DMS79 treated with DMSO at 0.1 percent for 48 hours (cell line): ENCODE results near the gene BST2.
"Not testable (repeated sequence)": the region's sequence is repeated elsewhere in the genome, so short reads cannot be mapped to it uniquely, and the experiment has no call there.

Experiments used
- DNase-seq: peaks from one replicate; lab custom pipeline; 2025; lab: John Stamatoyannopoulos, UW

BST2 gene

DNA sequence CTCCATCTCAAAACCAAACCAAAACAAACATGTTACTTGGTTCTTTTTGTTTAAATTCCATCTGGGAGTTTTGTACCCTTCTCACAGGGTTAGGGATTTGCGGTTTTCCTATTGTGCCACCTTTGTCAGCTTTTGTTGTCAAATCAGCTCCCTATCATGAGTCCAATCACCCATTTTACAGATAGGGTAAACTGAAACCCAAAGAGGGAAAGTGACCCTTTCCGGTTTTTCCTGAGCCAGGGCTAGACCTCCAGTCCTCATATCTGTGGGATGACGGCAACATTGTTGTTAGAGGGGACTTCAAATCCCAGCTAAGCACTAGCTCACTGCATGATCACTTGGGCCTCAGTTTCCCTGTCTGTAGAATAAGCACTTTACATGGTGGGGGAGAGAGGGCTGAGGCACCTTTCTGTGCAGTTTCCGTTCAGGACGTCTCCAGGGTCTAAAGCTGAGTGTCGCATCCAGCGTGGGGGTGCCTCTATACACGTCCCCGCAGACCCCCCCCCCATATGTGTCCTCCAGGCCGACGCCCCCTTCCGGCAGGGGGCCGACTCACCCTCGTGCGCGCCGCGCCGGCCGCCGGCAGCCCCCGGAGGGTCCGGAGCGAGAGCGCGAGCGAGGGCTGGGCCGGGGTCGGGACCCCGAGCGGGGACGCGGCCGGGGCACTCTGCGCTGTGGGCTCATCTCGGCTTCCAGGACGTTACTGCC is 15.3 kb downstream of the BST2 start:
- DNase-seq: no peak

DNA sequence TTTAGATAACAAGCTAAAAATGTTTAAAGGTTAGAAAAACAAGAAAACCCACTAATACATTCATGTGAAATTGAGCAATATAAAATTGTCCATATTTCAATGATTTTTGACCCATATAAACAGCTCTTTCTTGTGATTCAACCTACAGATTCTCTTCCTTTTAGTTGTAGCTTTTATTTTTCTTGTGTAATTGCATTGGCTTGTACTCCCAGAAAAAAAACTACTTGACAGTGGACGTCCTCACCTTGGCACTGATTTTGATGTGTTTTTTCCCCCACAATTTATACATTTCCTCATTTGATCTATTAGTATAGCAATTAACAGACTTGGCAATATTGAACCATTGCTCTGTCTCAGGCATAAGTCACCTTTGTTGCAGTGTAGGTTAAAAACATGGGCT is 16.1 kb downstream of the BST2 start:
- no peak for DNase-seq

- peak; percentile 23 for DNase-seq
Measured at GRCh38 chr19:17385878-17386611, 19.4 kb downstream of the BST2 start.

- no peak for DNase-seq
Measured at GRCh38 chr19:17380426-17381138, 24.8 kb downstream of the BST2 start.

DNA sequence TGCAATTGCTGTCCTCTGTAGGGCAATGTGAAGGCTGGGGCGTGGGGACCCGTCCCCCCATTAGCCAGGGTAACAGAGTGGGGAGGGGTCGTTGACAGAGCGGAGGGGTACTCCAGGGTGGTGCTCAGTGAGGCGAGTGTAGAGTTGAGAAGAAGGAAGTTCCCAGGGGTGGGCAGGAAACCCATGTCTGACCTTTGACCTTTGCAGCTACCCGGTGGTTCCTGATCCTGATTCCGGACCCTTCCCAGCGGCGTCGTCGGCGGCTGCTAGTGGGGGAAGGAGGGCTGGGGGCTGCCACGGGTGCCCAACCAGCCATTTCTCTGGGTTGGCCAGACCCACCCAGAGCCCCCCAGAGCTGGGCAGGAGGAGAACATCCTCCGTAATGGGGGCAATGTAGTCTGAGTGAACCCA is 26.2 kb downstream of the BST2 start:
- no peak for DNase-seq

GRCh38 chr19:17378271-17378670 is 27.2 kb downstream of the BST2 start:
- DNase-seq: no peak

GRCh38 chr19:17376935-17377600 is 28.4 kb downstream of the BST2 start, which contains the start of gene PLVAP:
Gene PLVAP, minus strand, starts transcription at chr19:17377342. Its CDS starts 54 bp downstream, at chr19:17377288.
- no peak for DNase-seq

DNA sequence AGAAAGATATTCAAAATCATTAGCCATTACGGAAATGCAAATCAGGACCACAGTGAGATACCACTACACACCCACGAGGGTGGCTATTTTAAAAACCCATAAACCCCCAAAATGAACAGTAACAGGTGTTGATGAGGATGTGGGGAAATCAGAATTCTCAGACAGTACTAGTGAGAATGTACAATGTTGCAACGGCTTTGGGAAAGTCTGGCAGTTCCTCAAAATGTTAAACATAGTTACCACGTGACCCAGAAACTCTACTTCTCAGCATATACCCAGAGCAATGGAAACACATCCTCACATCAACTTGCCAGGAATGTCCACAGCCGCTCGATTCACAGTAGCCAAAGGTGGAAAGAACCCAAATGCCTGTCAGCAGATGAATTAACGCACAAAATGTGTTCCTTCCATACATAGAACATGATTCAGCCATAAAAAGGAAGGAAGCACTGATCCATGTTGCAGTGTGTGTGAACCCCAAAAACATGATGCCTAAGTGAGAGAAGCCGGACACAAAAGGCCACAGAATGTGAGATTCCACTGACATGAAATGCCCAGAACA is 35.3 kb downstream of the BST2 start:
- no peak for DNase-seq

DNA sequence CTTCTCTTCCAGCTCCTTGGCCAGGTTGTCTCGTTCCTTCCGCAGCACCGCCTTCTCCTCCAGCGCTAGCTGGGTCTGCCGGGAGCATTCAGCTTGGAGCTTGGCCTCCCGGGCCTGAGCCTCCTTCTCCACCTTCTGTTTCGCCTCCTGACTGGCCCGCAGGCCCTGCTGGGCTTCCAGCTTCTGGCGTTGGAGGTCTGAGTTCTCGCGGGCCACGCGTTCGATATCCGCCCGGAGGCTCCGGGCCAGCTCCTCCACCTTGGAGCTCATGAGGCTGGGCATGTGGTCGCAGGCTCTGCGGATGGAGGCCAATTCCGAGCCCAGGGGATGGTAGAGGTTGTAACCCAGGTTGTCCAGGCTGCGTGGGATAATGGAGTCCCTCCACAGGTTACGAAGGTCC is 40.1 kb downstream of the BST2 start:
- no peak for DNase-seq

GRCh38 chr19:17363852-17364605 is 41.4 kb downstream of the BST2 start:
- not testable (repeated sequence) for DNase-seq

DNA sequence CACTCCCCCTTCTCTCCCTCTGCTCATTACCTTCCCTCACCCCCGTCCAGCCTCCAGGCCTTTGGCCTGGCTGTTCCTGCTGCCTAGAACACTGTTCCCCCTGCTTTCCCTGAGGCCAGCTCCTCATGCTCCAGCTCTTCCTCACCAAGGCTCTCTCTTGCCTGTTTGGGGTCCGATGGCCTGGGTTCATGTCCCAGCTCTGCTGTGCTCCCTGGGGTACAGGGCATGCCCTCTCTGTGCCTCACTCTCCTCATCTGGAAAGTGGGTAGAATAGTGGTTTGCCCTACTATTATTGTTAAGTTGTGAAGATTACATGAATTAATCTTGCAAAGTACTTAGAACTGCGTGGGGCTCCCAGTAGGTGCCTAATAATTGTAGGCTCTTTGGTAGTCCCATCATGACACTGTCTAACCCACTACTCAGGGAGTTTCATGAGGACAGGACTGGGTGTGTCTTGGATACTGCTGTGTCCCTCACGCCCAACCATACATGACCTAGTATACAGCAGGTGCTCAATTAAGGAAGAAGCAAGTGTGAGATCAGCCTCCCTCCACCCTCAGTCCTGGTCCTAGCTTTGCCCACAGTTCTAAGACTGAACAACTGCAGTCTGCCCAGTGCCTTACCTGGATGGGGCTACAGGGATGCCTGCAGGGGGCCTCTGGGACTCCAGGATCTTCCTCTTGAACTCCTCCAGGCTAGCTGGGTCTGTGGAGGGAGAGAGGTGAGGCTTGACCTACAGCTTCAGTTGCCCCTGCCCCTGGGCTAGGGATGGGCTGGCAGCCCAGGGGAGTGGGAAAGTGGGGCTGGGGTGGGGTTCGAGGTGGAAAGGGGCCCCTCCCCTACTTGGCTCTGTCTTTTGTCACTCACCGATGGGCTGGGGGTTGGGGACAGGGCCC is 45.3 kb downstream of the BST2 start:
- DNase-seq: no peak

- DNase-seq: no peak
Measured at GRCh38 chr19:17358395-17358794, 47.0 kb downstream of the BST2 start.

- no peak for DNase-seq
Measured at GRCh38 chr19:17357724-17358123, 47.7 kb downstream of the BST2 start.

DNA sequence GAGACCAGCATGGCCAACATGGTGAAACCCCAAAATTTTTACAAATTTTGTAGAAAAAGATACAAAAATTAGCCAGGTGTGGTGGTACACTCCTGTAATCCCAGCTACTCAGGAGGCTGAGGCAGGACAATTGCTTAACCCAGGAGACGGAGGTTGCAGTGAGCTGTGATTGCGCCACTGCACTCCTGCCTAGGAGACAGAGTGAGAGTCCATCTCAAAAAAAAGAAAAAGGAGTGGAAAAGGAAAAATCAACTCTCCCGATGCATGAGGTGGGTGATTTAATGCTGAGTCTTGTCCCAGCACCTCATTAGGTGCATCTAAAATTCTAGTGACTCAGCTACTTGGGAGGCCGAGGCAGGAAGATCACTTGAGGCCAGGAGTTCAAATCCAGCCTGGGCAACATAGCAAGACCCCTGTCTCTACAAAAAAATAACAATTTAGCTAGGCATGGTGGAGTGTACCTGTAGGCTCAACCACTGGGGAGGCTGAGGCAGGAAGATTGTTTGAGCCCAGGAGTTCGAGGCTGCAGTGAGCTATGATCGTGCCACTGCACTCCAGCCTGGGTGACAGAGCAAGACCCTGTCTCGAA is 48.3 kb downstream of the BST2 start:
- DNase-seq: no peak

GRCh38 chr19:17353386-17353785 is 52.0 kb downstream of the BST2 start:
- no peak for DNase-seq
